A673 (cell line): ENCODE data around the gene PIK3R1. TPM values are rescaled to one million over a fixed set of nuclear protein-coding genes. Genes with fewer than 3 reads are reported as not detected.

ENCODE experiments used
- BruUV-seq: library from RNA; stranded (reverse); fragments of 400-500 nt; replicated peaks from 2 replicates; lab custom pipeline; 2021; lab: Mats Ljungman, UMichigan
- CTCF ChIA-PET: fragments of 300-600 bp; sonication (Branson Sonifier 250); formaldehyde crosslinking; loops from one replicate; lab custom pipeline; 2022; ENCODE audit warnings: antibody characterized with exemption; lab: Charles Lee
- POLR2A ChIA-PET: fragments of 300-600 bp; sonication (Branson Sonifier 250); formaldehyde crosslinking; loops from one replicate; lab custom pipeline; 2022; ENCODE audit warnings: antibody characterized with exemption; ENCODE audit not compliant: low non-redundant PET; lab: Charles Lee
- DNase-seq: peaks from one replicate; pipeline ENCODE4 v3.0.0-alpha.2; 2015; ENCODE audit warnings: low spot score
- H3K27ac ChIP-seq: fragments of 200-600 bp; sonication (generic); 2 replicates; pipeline ENCODE4 v1.5.1; 2016; ENCODE audit warnings: mixed run types, low read depth, mild to moderate bottlenecking, mixed read lengths, antibody characterized with exemption, low read length; ENCODE audit not compliant: poor library complexity, severe bottlenecking
- H3K27me3 ChIP-seq: fragments of 200-600 bp; sonication (generic); replicated peaks from 2 replicates; pipeline ENCODE4 v1.6.1; 2017; ENCODE audit warnings: mixed run types, low read depth, mild to moderate bottlenecking, mixed read lengths, antibody characterized with exemption, low read length; ENCODE audit not compliant: insufficient read depth, poor library complexity
- H3K36me3 ChIP-seq: fragments of 200-600 bp; sonication (generic); 2 replicates; pipeline ENCODE4 v1.6.1; 2016; ENCODE audit warnings: mixed run types, mild to moderate bottlenecking, mixed read lengths, antibody characterized with exemption, low read length; ENCODE audit not compliant: insufficient read depth, poor library complexity, severe bottlenecking
- H3K4me1 ChIP-seq: fragments of 200-600 bp; sonication (generic); 2 replicates; pipeline ENCODE4 v1.6.1; 2017; ENCODE audit warnings: mixed run types, mild to moderate bottlenecking, mixed read lengths, antibody characterized with exemption, low read length; ENCODE audit not compliant: insufficient read depth, poor library complexity, severe bottlenecking
- H3K4me3 ChIP-seq: fragments of 200-600 bp; sonication (generic); 2 replicates; pipeline ENCODE4 v1.5.1; 2016; ENCODE audit warnings: low read depth, mixed run types, mild to moderate bottlenecking, mixed read lengths, low read length; ENCODE audit not compliant: poor library complexity, severe bottlenecking
- H3K9me3 ChIP-seq: fragments of 200-600 bp; sonication (generic); 2 replicates; pipeline ENCODE4 v1.6.1; 2016; ENCODE audit warnings: mixed run types, low read depth, mild to moderate bottlenecking, mixed read lengths, antibody characterized with exemption, low read length; ENCODE audit not compliant: poor library complexity, severe bottlenecking
- CTCF ChIP-seq: fragments of 300-800, 200-600 bp; sonication (generic); conservative IDR thresholded peaks from 2 replicates; pipeline ENCODE4 v1.5.1; 2017; ENCODE audit warnings: low read depth, mild to moderate bottlenecking, antibody characterized with exemption, low read length, moderate library complexity, mixed read lengths
- EZH2 ChIP-seq: fragments of 200-600 bp; sonication (generic); IDR thresholded peaks from 2 replicates; pipeline ENCODE4 v1.6.1; 2017; ENCODE audit warnings: borderline replicate concordance, low read depth, mild to moderate bottlenecking, mixed read lengths, antibody characterized with exemption, low read length; ENCODE audit not compliant: poor library complexity, severe bottlenecking
- intact Hi-C: fragments of 100-400 bp; cut with micrococcal nuclease; formaldehyde crosslinking; loops from one replicate; pipeline ENCODE4 v1.10.0; 2022; ENCODE audit not compliant: unreplicated experiment
- total RNA-seq: library from RNA; stranded (reverse); gene quantifications from 2 replicates; pipeline ENCODE4 v1.2.3, GENCODE V29; 2021

Gene PIK3R1
- total RNA-seq, 1 experiment from 2014 or later = 57.9 TPM

GRCh38 chr5:68306361-68307014 lies 90.9 kb downstream of the PIK3R1 start:
- no peaks in the 10 kb centered on the region for H3K27me3 ChIP-seq
- intact Hi-C loops = no loop called here
- peaks cover 10% of the 10 kb centered on the region for H3K4me1 ChIP-seq
- no peak for DNase-seq
- CTCF ChIA-PET = interaction anchor here (0.5 kb wide), 1 partner anchor 1034 kb away, joined by 3 read pairs; no protein-coding TSS in a partner anchor
- POLR2A ChIA-PET = no interaction called here
- no peak overlapping the region for H3K4me3 ChIP-seq
- TF ChIP-seq CTCF = no peak
- no peaks in the 10 kb centered on the region for H3K36me3 ChIP-seq
- no peak overlapping the region for H3K27ac ChIP-seq
- no peaks in the 10 kb centered on the region for H3K9me3 ChIP-seq
- BruUV-seq = no TSS peak

DNA sequence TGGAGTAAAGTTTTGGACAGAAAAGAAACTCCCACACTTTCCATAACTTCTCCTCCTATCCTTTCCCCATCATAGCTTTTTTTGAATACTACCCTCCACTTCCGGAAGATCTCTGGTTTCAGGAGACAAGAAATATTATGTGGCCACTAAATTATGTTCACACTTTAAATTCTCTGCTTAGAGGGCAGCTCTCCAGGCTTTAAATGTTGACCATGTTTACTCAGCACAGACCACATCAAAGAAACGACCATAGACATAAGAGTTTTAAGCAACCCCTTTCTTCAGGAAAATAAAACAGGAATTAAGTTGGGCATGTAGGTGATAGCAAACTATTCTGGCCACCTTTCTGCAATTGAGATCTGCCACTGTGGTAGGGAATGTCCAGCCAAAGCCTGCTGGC lies 97.8 kb downstream of the PIK3R1 start:
- intact Hi-C loops = no loop called here
- BruUV-seq = no TSS peak
- no peaks in the 10 kb centered on the region for H3K36me3 ChIP-seq
- H3K4me3 ChIP-seq = no peak overlapping the region
- CTCF ChIA-PET = no interaction called here
- POLR2A ChIA-PET = no interaction called here
- H3K27me3 ChIP-seq = no peaks in the 10 kb centered on the region
- DNase-seq = no peak
- TF ChIP-seq CTCF (no peak), EZH2 (no peak)
- no peak overlapping the region for H3K27ac ChIP-seq
- no peaks in the 10 kb centered on the region for H3K9me3 ChIP-seq
- no peaks in the 10 kb centered on the region for H3K4me1 ChIP-seq

- BruUV-seq = no TSS peak
- no peak for DNase-seq
- ChIA-PET CTCF (no interaction called here), POLR2A (no interaction called here)
- Histone ChIP-seq H3K4me1 (no peaks in the 10 kb centered on the region), H3K36me3 (no peaks in the 10 kb centered on the region), H3K9me3 (no peaks in the 10 kb centered on the region), H3K27ac (no peak overlapping the region), H3K4me3 (no peak overlapping the region), H3K27me3 (no peaks in the 10 kb centered on the region)
- intact Hi-C loops = no loop called here
- TF ChIP-seq CTCF = no peak
- no peak for TF ChIP-seq EZH2
Observed at GRCh38 chr5:68314465-68314864, 98.9 kb downstream of the PIK3R1 start.
